ENCODE measurements around the gene ZNF229.
"Not testable (repeated sequence)": the region's sequence is repeated elsewhere in the genome, so short reads cannot be mapped to it uniquely, and the experiment has no call there.

Gene ZNF229

DNA sequence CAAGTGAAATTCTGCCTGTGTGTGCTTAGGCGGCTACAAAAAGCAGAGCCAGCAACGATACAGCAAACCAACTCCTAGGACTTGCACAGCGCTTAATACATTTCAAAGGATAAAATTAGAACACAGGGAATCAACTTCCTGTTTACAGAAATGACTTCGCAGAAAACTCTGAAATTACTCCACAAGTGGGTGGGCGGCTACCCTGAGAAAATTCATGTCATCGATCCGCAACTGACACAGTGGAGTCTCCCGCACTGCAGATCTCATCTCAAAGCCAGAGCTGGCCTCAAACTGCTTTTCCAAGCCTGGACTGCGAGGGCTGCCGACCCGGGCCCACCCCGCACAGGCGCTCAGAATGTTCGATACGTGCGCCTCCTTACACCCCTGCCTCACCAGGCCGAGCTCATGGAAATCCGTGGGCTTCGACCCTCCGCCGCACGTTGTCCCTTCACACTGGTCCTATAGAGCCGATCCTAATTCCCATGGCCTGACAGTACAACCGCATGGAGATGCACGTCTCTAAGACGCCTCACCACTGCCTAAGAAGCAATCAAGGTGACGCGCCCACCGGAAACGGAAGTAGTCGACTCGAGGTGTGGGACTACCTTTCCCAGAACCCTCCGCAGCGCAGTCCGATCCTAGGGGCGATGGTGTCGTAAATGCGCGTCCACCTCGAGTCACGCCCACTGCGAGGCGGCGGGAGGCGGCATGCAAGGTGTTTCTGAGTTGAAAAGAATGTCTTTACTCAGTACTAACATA, at the start of gene ZNF229:
Gene ZNF229 (minus strand): TSS at position 557 of the 759 bp plus-strand sequence. CDS start 5,625 bp downstream, outside the sequence.
- DNase-seq = peak; percentile 92

DNA sequence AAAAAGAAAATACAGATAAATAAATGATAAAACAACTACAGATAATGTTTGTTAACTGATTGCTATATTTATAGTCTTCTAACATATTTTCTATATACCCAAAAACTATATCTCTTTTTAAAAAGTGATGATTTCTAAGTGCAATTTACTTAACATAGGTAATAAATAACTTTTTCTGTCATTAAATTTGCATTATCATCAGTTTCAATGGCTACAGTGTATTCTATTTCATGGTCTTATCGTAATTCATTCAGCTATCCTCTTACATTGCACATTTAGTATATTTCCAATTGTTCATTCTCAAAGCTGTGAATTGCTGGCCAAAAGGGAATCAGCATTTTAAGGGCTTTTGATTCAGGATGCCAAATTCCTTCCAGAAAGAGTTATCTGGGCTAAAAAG, 48.4 kb upstream of the ZNF229 start:
- DNase-seq = no peak

GRCh38 chr19:44476559-44477408, 28.5 kb upstream of the ZNF229 start:
- DNase-seq = peak; percentile 11

- DNase-seq = not testable (repeated sequence)
Measured at GRCh38 chr19:44468730-44469129, 20.5 kb upstream of the ZNF229 start.

DNA sequence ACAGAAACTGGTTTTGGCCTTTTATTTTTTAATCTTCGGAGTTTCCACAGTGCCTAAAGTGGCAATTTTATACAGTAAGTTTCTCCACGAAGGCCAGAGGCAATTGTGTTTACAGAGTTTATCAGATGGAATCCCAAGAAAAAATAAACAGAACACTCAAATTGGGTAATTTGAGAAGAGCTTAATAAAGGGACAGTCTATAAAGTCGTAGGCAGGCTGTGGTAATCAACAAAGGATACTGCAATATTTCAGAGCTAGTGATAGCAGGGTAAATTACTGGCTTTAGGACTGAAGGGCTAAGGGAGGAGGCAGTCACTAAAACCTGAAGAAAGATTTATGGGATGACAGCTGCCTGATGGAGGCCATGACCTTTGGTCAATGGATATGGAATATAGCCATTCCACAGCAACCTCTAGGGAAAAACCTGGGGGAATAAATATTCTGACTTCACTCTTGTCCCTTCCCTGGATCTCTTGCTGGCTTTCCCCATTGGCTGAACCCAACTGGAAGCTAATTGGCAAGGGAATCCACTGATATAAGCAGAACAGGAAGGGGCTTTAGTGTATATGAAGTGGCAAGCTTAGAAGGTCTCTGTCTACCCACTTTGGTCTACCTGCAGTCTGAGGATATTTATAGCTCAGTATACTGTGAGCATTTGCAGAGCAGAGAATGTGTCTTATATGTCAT, 14.5 kb upstream of the ZNF229 start:
- not testable (repeated sequence) for DNase-seq

DNA sequence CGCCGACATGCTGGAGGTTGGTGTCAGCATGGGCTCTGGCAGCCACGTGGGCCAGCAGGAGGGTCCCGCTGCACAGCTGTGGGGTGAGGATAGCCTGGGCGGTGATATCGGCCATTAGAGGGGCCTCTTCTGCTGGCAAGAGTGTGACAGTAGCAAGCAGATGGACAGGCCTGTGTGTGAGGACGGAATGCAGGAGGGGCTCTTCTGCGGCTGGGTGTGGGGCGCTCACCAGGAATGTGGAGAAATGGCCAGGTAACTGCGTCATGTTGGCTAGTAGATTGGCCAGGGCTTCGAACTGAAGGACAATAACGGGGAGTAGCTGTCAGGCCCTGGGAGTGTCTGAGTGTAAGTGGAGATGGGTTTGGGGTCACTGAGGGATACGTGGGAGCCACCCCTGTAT, 7.7 kb upstream of the ZNF229 start:
- DNase-seq = not testable (repeated sequence)

- no peak for DNase-seq
Measured at GRCh38 chr19:44455100-44455499, 6.8 kb upstream of the ZNF229 start.

DNA sequence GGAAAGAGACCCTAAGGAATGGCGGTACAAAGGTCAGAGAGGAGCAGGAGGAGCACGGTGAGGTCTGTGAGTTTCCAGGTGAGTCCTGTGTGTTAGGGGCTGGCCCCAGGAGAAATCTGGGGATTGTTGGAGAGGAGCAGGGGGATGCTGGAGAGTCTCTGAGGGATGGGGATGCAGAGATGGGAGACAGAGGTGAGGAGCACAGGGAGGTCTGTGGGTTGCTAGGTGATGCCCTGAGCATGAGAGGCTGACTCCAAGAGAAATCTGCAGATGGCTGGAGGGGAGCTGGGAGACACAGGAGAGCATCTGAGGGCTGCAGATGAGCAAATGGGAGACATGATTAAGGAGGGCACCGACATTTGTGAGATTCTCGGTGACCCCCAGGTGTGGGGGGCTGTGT, 4.1 kb upstream of the ZNF229 start:
- DNase-seq = no peak

GRCh38 chr19:44451687-44452086, 3.4 kb upstream of the ZNF229 start:
- DNase-seq = no peak

DNA sequence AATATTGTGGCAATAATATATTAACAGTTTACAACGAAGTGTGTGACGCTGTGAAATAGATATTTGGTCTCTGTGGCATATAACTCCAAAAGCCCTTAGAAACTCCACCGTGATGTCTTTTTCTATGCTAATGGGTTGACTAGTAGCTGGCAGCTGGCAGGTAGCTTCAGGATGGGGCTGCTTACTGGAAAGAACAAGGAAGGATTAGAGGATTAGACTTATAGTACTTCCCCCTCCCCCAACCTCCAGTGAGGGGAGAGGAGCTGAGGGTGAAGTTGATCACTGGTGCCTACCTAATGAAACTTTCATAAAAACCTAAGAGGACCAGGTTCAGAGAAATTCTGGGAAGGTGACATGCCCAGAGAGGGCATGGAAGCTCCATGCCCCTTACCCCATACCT, 9.8 kb downstream of the ZNF229 start:
- DNase-seq = no peak

DNA sequence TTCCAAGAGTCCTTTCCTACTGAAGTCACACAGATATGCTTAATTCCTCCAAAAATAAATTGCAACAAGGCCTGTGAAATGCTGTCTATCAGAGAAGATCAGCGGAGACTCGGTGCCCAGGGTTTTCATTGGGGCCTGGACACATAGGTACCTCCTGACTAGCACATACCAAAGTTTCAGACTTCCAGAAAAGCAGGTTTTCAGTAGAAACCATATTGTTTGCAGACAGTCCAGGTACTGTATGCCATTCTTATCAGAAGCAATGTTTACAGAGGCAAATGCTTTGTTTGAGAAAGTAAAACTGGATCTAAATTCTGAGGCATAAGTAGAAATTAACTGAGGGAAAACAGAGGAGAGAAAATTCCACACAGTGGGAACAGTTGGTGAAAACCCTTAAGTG, 12.8 kb downstream of the ZNF229 start:
- DNase-seq = no peak

DNA sequence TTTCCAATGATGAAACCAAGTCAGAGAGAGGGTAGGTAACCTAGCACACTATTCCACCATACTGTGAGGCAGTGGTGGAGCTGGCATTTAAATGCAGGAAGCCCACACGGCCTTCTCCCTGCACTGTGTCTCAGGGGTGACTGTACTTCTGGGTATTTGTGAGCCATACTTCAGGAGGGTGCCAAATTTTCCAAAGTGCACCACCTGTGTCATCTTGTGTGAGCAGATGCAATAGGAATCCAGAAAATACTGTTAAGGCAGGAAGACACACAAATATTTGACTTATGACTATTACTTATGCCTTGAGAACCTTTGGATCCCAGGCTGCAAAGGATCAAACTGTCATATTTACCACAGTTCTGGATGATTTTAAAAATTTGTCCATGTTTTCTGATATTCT, 17.3 kb downstream of the ZNF229 start:
- no peak for DNase-seq

DNA sequence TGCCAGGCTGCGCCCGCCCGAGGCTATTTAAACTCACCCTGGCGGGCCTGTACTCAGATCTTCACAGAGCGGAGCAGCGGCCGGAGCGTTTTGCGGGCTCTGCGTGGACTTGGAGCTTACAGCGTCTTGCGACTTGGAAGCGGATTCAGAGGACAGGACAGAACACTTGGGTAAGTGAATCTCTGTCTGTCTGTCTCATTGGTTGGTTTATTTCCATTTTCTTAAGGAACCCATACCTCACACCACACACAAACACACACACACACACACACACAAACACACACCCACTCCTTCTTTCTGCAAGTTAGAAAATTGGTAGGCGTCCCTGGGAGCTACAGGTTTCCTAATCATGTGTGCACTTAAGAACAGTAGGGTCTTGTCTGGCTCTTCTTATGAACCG, 32.7 kb downstream of the ZNF229 start:
- not testable (repeated sequence) for DNase-seq

DNA sequence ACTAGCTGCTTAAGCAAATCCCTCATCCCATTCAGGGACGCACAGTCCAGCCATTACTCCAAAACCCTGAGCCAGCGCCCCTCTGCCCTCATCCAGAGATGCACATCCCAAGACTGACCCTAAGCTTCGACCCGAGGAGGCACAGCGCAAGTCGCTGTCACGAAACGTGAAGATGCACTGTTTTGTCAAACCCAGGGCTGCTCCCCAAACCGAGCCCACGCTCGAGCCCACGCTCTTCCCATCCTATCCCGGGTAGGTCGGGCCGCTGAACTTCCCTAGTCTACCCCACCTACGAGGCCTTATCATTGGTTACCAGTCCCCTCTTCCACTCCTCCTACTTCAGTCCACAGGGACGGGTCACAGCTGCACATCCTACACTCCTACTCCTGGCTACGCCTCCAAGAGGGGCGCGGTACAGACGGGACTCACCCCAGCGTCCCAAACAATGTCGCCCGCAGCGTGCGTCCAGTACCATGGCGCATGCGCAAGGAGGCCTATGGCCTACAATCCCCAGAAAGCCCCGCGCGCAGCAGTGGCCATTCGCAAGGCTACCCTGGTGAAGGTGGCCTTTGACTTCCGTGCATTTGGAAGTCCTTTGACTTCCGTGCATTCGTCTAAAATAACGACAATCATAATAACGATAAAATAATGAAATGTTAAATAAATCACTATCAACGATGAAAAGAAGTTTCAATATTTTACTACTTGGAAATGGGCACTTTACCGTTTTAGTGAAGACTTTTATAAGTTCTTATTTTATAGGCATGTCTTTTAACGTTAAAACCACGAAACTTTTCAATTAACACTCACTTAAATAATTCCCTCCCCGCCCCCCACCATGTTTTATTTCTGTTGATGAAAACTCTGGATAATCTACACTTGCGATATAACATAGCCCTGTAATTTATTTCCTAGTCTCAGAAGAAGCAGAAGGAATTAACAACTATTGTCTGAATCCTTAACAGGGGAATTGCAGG, 46.8 kb downstream of the ZNF229 start, which contains the start of gene ZNF285:
Gene ZNF285 (minus strand): TSS at position 470 of the 977 bp plus-strand sequence. CDS start 4,395 bp downstream, outside the sequence.
- DNase-seq = peak; percentile 97

GRCh38 chr19:44389268-44389667, 59.0 kb downstream of the ZNF229 start:
- not testable (repeated sequence) for DNase-seq

All from fibroblast of upper back skin (primary cell).